ENCODE results near the gene TMPRSS11D.

Gene TMPRSS11D

GRCh38 chr4:67776746-67777145, 107.1 kb downstream of the TMPRSS11D start:
- Histone ChIP-seq H3K4me1 (ENCODE audit: control insufficient read depth, low read length) (no peaks in the 10 kb centered on the region), H3K79me2 (ENCODE audit: control insufficient read depth, low read length) (no peaks in the 10 kb centered on the region), H3K9me2 (replicated peaks; ENCODE audit: control insufficient read depth, low read length) (no peaks in the 10 kb centered on the region), H4K20me1 (ENCODE audit: control insufficient read depth, insufficient read depth, low read depth, low read length) (no peaks in the 10 kb centered on the region), H3K4me2 (ENCODE audit: low read length) (no peak overlapping the region), H3K4me3 (ENCODE audit: low read length) (no peak overlapping the region), H3K27ac (ENCODE audit: low read depth, low read length) (no peak overlapping the region), H3F3A (ENCODE audit: control insufficient read depth, insufficient read depth) (no peaks in the 10 kb centered on the region), H3K27me3 (ENCODE audit: control insufficient read depth, low read length) (no peaks in the 10 kb centered on the region), H3K36me3 (ENCODE audit: control insufficient read depth, low read length) (no peaks in the 10 kb centered on the region), H3K9me3 (ENCODE audit: control insufficient read depth, insufficient read depth, low read length) (no peaks in the 10 kb centered on the region)
- TF ChIP-seq CTCF (IDR thresholded peaks at IDR 0.05; ENCODE audit: low read depth, low read length, poor library complexity, severe bottlenecking) (no peak), EZH2phosphoT487 (IDR thresholded peaks at IDR 0.05; ENCODE audit: borderline replicate concordance, low read length) (no peak)
